GM12878 (cell line): ENCODE measurements around the gene PCDHGA1. TPM values are rescaled to one million over a fixed set of nuclear protein-coding genes. Genes with fewer than 3 reads are reported as not detected.

Experiments
- ATAC-seq: fragments of 200-7000 bp; cut with Tn5 transposase; 3 replicates; pipeline ENCODE4 v1.9.1; 2020; ENCODE audit warnings: mild to moderate bottlenecking, moderate library complexity
- BruUV-seq: library from RNA; stranded (reverse); fragments of 400-500 nt; replicated peaks from 2 replicates; lab custom pipeline; 2021; lab: Mats Ljungman, UMichigan
- CTCF ChIA-PET: fragments of 300-600 bp; sonication (Branson Sonifier 250); formaldehyde crosslinking; extraction: SDS; loops from one replicate; lab custom pipeline; 2021; ENCODE audit warnings: inconsistent platforms; lab: Yijun Ruan, JAX
- POLR2A ChIA-PET: fragments of 350-600 bp; formaldehyde crosslinking; extraction: SDS; loops from one replicate; lab custom pipeline; 2021; ENCODE audit warnings: inconsistent platforms; lab: Charles Lee
- RAD21 ChIA-PET: fragments of 300-600 bp; sonication (Branson Sonifier 250); formaldehyde crosslinking; loops from one replicate; lab custom pipeline; 2023; ENCODE audit warnings: antibody characterized with exemption; ENCODE audit not compliant: unreplicated experiment; lab: Charles Lee
- SMC1A ChIA-PET: fragments of 300-600 bp; sonication (Branson Sonifier 250); formaldehyde crosslinking; loops from one replicate; lab custom pipeline; 2023; ENCODE audit not compliant: unreplicated experiment, uncharacterized antibody; lab: Charles Lee
- DNase-seq: peaks from one replicate; pipeline ENCODE4 v3.0.0-alpha.2; 2011; ENCODE audit warnings: low read depth, low spot score
- FAIRE-seq: peaks from 3 replicates; lab custom pipeline; 2011; peaks lifted over from hg19 to GRCh38; lab: Jason Lieb, UNC
- H2AFZ ChIP-seq: 2 replicates; pipeline ENCODE4 v1.6.0; 2011; ENCODE audit warnings: low read depth, low read length, control low read depth; ENCODE audit not compliant: control insufficient read depth
- H3K27ac ChIP-seq: 2 replicates; pipeline ENCODE4 v1.5.1; 2011; ENCODE audit warnings: control low read depth; ENCODE audit not compliant: control insufficient read depth, insufficient read depth
- H3K27me3 ChIP-seq, 2 experiments: replicated peaks in 1 of 2; 2 replicates each; pipeline versions ENCODE4 v1.6.0 to v1.6.1; 2011; ENCODE audit warnings: low read length in 1 of 2; ENCODE audit not compliant: control insufficient read depth in 2 of 2, insufficient read depth in 2 of 2
- H3K36me3 ChIP-seq, 2 experiments: 2 replicates each; pipeline ENCODE4 v1.5.1; 2011; ENCODE audit warnings: low read length in 1 of 2; ENCODE audit not compliant: control insufficient read depth in 2 of 2, insufficient read depth in 2 of 2
- H3K4me1 ChIP-seq: 2 replicates; pipeline ENCODE4 v1.6.1; 2011; ENCODE audit warnings: mild to moderate bottlenecking, low read length, moderate library complexity, mixed read lengths; ENCODE audit not compliant: control insufficient read depth, insufficient read depth
- H3K4me2 ChIP-seq: 2 replicates; pipeline ENCODE4 v1.6.0; 2011; ENCODE audit warnings: control low read depth; ENCODE audit not compliant: control insufficient read depth, insufficient read depth
- H3K4me3 ChIP-seq: fragments of 200-600 bp; sonication (generic); 2 replicates; pipeline ENCODE4 v1.5.1; 2016
- H3K79me2 ChIP-seq: 2 replicates; pipeline ENCODE4 v1.6.0; 2011; ENCODE audit warnings: low read length; ENCODE audit not compliant: control insufficient read depth, insufficient read depth
- H3K9ac ChIP-seq: 2 replicates; pipeline ENCODE4 v1.8.0; 2011; ENCODE audit warnings: low read length, control low read depth, mixed read lengths; ENCODE audit not compliant: control insufficient read depth, insufficient read depth
- H3K9me3 ChIP-seq: replicated peaks from 3 replicates; pipeline ENCODE4 v1.5.1; 2011; ENCODE audit warnings: mild to moderate bottlenecking, low read length; ENCODE audit not compliant: control insufficient read depth, insufficient read depth
- H4K20me1 ChIP-seq: 2 replicates; pipeline ENCODE4 v1.6.0; 2011; ENCODE audit not compliant: control insufficient read depth, insufficient read depth
- BCL11A ChIP-seq: IDR thresholded peaks from 2 replicates; pipeline ENCODE4 v1.6.1; 2011; ENCODE audit warnings: low read depth, low read length
- CREM ChIP-seq: IDR thresholded peaks from 2 replicates; pipeline ENCODE4 v1.6.1; 2014; ENCODE audit warnings: antibody characterized with exemption, low read depth
- ESRRA ChIP-seq: IDR thresholded peaks from 2 replicates; pipeline ENCODE4 v1.6.1; 2012; ENCODE audit warnings: mild to moderate bottlenecking, low read length, improper control_type of control experiment
- FOXK2 ChIP-seq: fragments of 450-650 bp; IDR thresholded peaks from 2 replicates; pipeline ENCODE4 v1.6.1; 2017; ENCODE audit warnings: mild to moderate bottlenecking, moderate library complexity
- HDGF ChIP-seq: fragments of 450-650 bp; IDR thresholded peaks from 2 replicates; pipeline ENCODE4 v1.6.1; 2016; ENCODE audit warnings: antibody characterized with exemption
- MEF2A ChIP-seq: IDR thresholded peaks from 2 replicates; pipeline ENCODE4 v1.6.1; 2011; ENCODE audit warnings: low read depth, mild to moderate bottlenecking, low read length, moderate library complexity; ENCODE audit not compliant: insufficient read depth
- POLR2AphosphoS2 ChIP-seq: IDR thresholded peaks from 2 replicates; pipeline ENCODE4 v1.6.1; 2011; ENCODE audit warnings: low read depth, mild to moderate bottlenecking, low read length, improper control_type of control experiment, moderate library complexity
- SP1 ChIP-seq: IDR thresholded peaks from one replicate; pipeline ENCODE4 v1.6.1; 2011; ENCODE audit warnings: low read depth, low read length
- SREBF1 ChIP-seq: IDR thresholded peaks from 2 replicates; pipeline ENCODE4 v1.6.1; 2012; ENCODE audit warnings: mild to moderate bottlenecking, low read length
- SUZ12 ChIP-seq: fragments of 200-600 bp; sonication (generic); IDR thresholded peaks from one replicate; pipeline ENCODE4 v1.6.1; 2018; ENCODE audit warnings: antibody characterized with exemption, mild to moderate bottlenecking; ENCODE audit not compliant: unreplicated experiment
- TARDBP ChIP-seq: IDR thresholded peaks from 2 replicates; pipeline ENCODE4 v1.6.1; 2016; ENCODE audit warnings: borderline replicate concordance
- TCF12 ChIP-seq: IDR thresholded peaks from 2 replicates; pipeline ENCODE4 v1.6.1; 2011; ENCODE audit warnings: low read depth, mild to moderate bottlenecking, low read length
- in situ Hi-C: fragments of 300-500 bp; cut with MboI; formaldehyde crosslinking; loops from 9 replicates; pipeline ENCODE4 v1.14.3; 2018; ENCODE audit warnings: mixed read lengths
- intact Hi-C: fragments of 100-400 bp; cut with micrococcal nuclease; formaldehyde crosslinking; loops from one replicate; pipeline ENCODE4 v1.14.2; 2022; ENCODE audit not compliant: unreplicated experiment
- polyA plus RNA-seq, 11 experiments: library from polyadenylated mRNA; depleted of rRNA in 4 of 11; unstranded in 6 of 11; stranded (reverse) in 5 of 11; fragments of >200 nt; fragmentation: Nextera tagmentation in 4 of 11; fragmentation: Illumina TruSeq in 1 of 11; extraction: Ambion mirVana in 4 of 11; extraction: Trizol in 1 of 11; gene quantifications; 1 replicate in 1 of 11; 2 replicates in 10 of 11; pipeline versions ENCODE4 v1.2.1 to v1.2.3, GENCODE V29; 2011 to 2016; ENCODE audit warnings: inconsistent platforms in 2 of 11, missing spikeins in 2 of 11, low read depth in 1 of 11
- total RNA-seq, 4 experiments: library from RNA; depleted of rRNA in 3 of 4; stranded (reverse); fragments of >200 nt in 3 of 4; fragmentation: Illumina TruSeq in 1 of 4; extraction: Trizol in 1 of 4; gene quantifications; 2 replicates each; pipeline versions ENCODE4 v1.2.1 to v1.2.3, GENCODE V29; 2013 to 2021
- TF ChIP-seq, protein P1 (sequence below): fragments of 450-650 bp; IDR thresholded peaks from 2 replicates; pipeline ENCODE4 v1.6.1; 2017; ENCODE audit warnings: mild to moderate bottlenecking, moderate library complexity
- TF ChIP-seq, protein P2 (sequence below): fragments of 450-650 bp; IDR thresholded peaks from 2 replicates; pipeline ENCODE4 v1.6.1; 2016; ENCODE audit warnings: mild to moderate bottlenecking

Gene PCDHGA1
- total and polyA plus RNA-seq, 10 of the 15 experiments (the other 5 are each of a cell fraction or from before 2014, with no cell fraction given): 0.02 to 0.51 (median 0.19) TPM; not detected in 3

DNA sequence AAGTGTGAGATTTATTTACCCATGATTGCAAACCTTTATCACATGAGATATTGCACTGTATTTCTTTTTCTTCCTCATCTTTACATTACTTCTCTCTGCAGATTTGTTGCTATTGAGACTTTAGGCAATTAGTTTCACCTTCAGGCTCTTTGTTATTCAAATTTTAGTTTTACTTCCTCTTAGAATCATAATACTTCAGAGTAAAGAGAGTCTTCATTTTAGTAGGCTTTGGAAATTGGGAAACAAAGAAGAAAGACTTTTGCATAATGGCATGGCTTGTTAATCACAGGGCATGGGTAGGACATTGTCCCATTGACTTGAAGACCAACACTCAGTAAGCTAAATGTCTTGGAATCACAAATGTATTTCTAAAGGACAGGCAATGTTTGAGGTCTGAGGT, 32.4 kb downstream of the PCDHGA1 start:
- no peaks in the 10 kb centered on the region; a peak in 1 of 4 replicates for H3K27me3 ChIP-seq
- no peak overlapping the region for H3K4me3 ChIP-seq
- H3K27ac ChIP-seq: no peak overlapping the region
- H3K4me1 ChIP-seq: no peaks in the 10 kb centered on the region
- in situ Hi-C loops (no loop called here), intact Hi-C loops (no loop called here)
- ChIA-PET POLR2A (no interaction called here), SMC1A (no interaction called here), CTCF (no interaction called here), RAD21 (no interaction called here)
- no peak overlapping the region for H2AFZ ChIP-seq
- no peak overlapping the region for H3K9ac ChIP-seq
- no peaks in the 10 kb centered on the region for H4K20me1 ChIP-seq
- TF ChIP-seq TCF12 (no peak), SREBF1 (no peak), TARDBP (no peak), POLR2AphosphoS2 (no peak), ESRRA (no peak), BCL11A (no peak), FOXK2 (no peak), CREM (no peak), SP1 (no peak), HDGF (no peak), SUZ12 (no peak), MEF2A (no peak)
- TF ChIP-seq, protein P1, sequence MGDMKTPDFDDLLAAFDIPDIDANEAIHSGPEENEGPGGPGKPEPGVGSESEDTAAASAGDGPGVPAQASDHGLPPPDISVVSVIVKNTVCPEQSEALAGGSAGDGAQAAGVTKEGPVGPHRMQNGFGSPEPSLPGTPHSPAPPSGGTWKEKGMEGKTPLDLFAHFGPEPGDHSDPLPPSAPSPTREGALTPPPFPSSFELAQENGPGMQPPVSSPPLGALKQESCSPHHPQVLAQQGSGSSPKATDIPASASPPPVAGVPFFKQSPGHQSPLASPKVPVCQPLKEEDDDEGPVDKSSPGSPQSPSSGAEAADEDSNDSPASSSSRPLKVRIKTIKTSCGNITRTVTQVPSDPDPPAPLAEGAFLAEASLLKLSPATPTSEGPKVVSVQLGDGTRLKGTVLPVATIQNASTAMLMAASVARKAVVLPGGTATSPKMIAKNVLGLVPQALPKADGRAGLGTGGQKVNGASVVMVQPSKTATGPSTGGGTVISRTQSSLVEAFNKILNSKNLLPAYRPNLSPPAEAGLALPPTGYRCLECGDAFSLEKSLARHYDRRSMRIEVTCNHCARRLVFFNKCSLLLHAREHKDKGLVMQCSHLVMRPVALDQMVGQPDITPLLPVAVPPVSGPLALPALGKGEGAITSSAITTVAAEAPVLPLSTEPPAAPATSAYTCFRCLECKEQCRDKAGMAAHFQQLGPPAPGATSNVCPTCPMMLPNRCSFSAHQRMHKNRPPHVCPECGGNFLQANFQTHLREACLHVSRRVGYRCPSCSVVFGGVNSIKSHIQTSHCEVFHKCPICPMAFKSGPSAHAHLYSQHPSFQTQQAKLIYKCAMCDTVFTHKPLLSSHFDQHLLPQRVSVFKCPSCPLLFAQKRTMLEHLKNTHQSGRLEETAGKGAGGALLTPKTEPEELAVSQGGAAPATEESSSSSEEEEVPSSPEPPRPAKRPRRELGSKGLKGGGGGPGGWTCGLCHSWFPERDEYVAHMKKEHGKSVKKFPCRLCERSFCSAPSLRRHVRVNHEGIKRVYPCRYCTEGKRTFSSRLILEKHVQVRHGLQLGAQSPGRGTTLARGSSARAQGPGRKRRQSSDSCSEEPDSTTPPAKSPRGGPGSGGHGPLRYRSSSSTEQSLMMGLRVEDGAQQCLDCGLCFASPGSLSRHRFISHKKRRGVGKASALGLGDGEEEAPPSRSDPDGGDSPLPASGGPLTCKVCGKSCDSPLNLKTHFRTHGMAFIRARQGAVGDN: no peak
- TF ChIP-seq, protein P2, sequence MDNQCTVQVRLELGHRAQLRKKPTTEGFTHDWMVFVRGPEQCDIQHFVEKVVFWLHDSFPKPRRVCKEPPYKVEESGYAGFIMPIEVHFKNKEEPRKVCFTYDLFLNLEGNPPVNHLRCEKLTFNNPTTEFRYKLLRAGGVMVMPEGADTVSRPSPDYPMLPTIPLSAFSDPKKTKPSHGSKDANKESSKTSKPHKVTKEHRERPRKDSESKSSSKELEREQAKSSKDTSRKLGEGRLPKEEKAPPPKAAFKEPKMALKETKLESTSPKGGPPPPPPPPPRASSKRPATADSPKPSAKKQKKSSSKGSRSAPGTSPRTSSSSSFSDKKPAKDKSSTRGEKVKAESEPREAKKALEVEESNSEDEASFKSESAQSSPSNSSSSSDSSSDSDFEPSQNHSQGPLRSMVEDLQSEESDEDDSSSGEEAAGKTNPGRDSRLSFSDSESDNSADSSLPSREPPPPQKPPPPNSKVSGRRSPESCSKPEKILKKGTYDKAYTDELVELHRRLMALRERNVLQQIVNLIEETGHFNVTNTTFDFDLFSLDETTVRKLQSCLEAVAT: no peak
- no peak for FAIRE-seq
- peaks cover 15% of the 10 kb centered on the region; the same call in 2 of the 3 replicates for H3K9me3 ChIP-seq
- ATAC-seq: no peak
- no peaks in the 10 kb centered on the region for H3K36me3 ChIP-seq
- DNase-seq: no peak
- no TSS peak for BruUV-seq
- H3K79me2 ChIP-seq: no peaks in the 10 kb centered on the region
- no peak overlapping the region for H3K4me2 ChIP-seq
